SU-DHL-6 (cell line): ENCODE results near the gene RAB6B.

ENCODE experiments used
- CTCF ChIP-seq: fragments of 200-600 bp; sonication (generic); IDR thresholded peaks from one replicate; pipeline ENCODE4 v1.5.1; 2017; ENCODE audit warnings: antibody characterized with exemption, mild to moderate bottlenecking, low read length, moderate library complexity; ENCODE audit not compliant: insufficient read depth, poor library complexity, severe bottlenecking
- EZH2phosphoT487 ChIP-seq: fragments of 200-600 bp; sonication (generic), shearing (Covaris generic); conservative IDR thresholded peaks from 2 replicates; pipeline ENCODE4 v1.6.1; 2018; ENCODE audit warnings: mild to moderate bottlenecking, antibody characterized with exemption, low read length, moderate library complexity, mixed read lengths

GRCh38 chr3:133788024-133788423, 107.7 kb downstream of the RAB6B start:
- TF ChIP-seq CTCF: no peak
- TF ChIP-seq EZH2phosphoT487: no peak
